H1 (cell line): ENCODE data around the gene SCNN1G. TPM values are rescaled to one million over a fixed set of nuclear protein-coding genes. Genes with fewer than 3 reads are reported as not detected.

Experiments
- CTCF ChIA-PET: fragments of 300-600 bp; sonication (Branson Sonifier 250); formaldehyde crosslinking; loops from one replicate; lab custom pipeline; 2021; ENCODE audit not compliant: partially characterized antibody; lab: Charles Lee
- POLR2A ChIA-PET: fragments of 300-600 bp; sonication (Branson Sonifier 250); formaldehyde crosslinking; loops from one replicate; lab custom pipeline; 2021; ENCODE audit warnings: inconsistent platforms; ENCODE audit not compliant: partially characterized antibody; lab: Charles Lee
- DNase-seq, 2 experiments: peaks; one replicate each; pipeline versions ENCODE4 v3.0.0 to v3.0.0-alpha.2; 2010 to 2022; ENCODE audit warnings: low spot score in 2 of 2, low read depth in 1 of 2, mixed read lengths in 1 of 2
- FAIRE-seq: peaks from 2 replicates; lab custom pipeline; 2011; peaks lifted over from hg19 to GRCh38; lab: Jason Lieb, UNC
- H2AFZ ChIP-seq: 2 replicates; pipeline ENCODE4 v1.8.1; 2012; ENCODE audit warnings: low read length, inconsistent platforms
- H2AK5ac ChIP-seq: 2 replicates; pipeline ENCODE4 v1.6.1; 2013; ENCODE audit warnings: low read depth, low read length
- H2BK120ac ChIP-seq: replicated peaks from 2 replicates; pipeline ENCODE3; 2013; ENCODE audit warnings: low read depth, low read length, inconsistent platforms
- H2BK12ac ChIP-seq: 2 replicates; pipeline ENCODE4 v1.6.1; 2013; ENCODE audit warnings: low read depth, low read length
- H2BK15ac ChIP-seq: 2 replicates; pipeline ENCODE4 v1.6.1; 2013; ENCODE audit warnings: low read length
- H2BK20ac ChIP-seq: 2 replicates; pipeline ENCODE4 v1.6.1; 2013; ENCODE audit warnings: low read length
- H2BK5ac ChIP-seq: 2 replicates; pipeline ENCODE4 v1.6.1; 2013; ENCODE audit warnings: low read depth, low read length
- H3K14ac ChIP-seq: 2 replicates; pipeline ENCODE4 v1.6.1; 2013; ENCODE audit warnings: inconsistent platforms; ENCODE audit not compliant: insufficient read length
- H3K18ac ChIP-seq: 2 replicates; pipeline ENCODE4 v1.6.1; 2013; ENCODE audit warnings: low read length; ENCODE audit errors: extremely low read depth
- H3K23ac ChIP-seq: 2 replicates; pipeline ENCODE4 v1.6.1; 2013; ENCODE audit warnings: inconsistent platforms; ENCODE audit not compliant: insufficient read length
- H3K23me2 ChIP-seq: 2 replicates; pipeline ENCODE4 v1.6.1; 2013; ENCODE audit warnings: low read depth, low read length
- H3K27ac ChIP-seq: 2 replicates; pipeline ENCODE4 v1.6.1; 2011; ENCODE audit warnings: low read depth, low read length, inconsistent platforms
- H3K27me3 ChIP-seq, 4 experiments: replicated peaks in 1 of 4; 1 replicate in 1 of 4; 2 replicates in 3 of 4; pipeline versions ENCODE4 v1.6.1 to v1.8.1; 2011 to 2013; ENCODE audit warnings: low read length in 3 of 4, mild to moderate bottlenecking in 3 of 4, inconsistent platforms in 2 of 4, mixed read lengths in 2 of 4, moderate library complexity in 1 of 4; ENCODE audit not compliant: control insufficient read depth in 3 of 4, insufficient read depth in 3 of 4; ENCODE audit errors: extremely low read depth in 1 of 4
- H3K36me3 ChIP-seq, 4 experiments: 2 replicates each; pipeline versions ENCODE4 v1.6.1 to v1.8.1; 2011 to 2013; ENCODE audit warnings: mild to moderate bottlenecking in 4 of 4, low read length in 3 of 4, moderate library complexity in 2 of 4, control low read depth in 1 of 4, inconsistent platforms in 1 of 4; ENCODE audit not compliant: insufficient read depth in 4 of 4, control insufficient read depth in 2 of 4
- H3K4ac ChIP-seq: replicated peaks from 2 replicates; pipeline ENCODE3; 2013; ENCODE audit warnings: low read length, low read depth, mixed read lengths, inconsistent platforms; ENCODE audit not compliant: insufficient read length
- H3K4me1 ChIP-seq, 4 experiments: replicated peaks in 1 of 4; 1 replicate in 1 of 4; 2 replicates in 3 of 4; pipeline versions ENCODE4 v1.6.1 to v1.8.1; 2011 to 2013; ENCODE audit warnings: low read length in 3 of 4, inconsistent platforms in 2 of 4, mixed read lengths in 1 of 4; ENCODE audit not compliant: insufficient read depth in 4 of 4, control insufficient read depth in 3 of 4
- H3K4me2 ChIP-seq, 2 experiments: 2 replicates each; pipeline versions ENCODE4 v1.6.1 to v1.8.1; 2011 to 2013; ENCODE audit warnings: low read depth in 2 of 2, low read length in 2 of 2, control low read depth in 1 of 2, inconsistent platforms in 1 of 2, mild to moderate bottlenecking in 1 of 2; ENCODE audit not compliant: insufficient read depth in 1 of 2
- H3K4me3 ChIP-seq, 4 experiments: fragments of 200-600, 300-600 bp in 1 of 4; sonication (generic), shearing (Covaris generic), sonication (Bioruptor Twin) in 1 of 4; 2 replicates each; pipeline versions ENCODE4 v1.5.1 to v1.8.1; 2011 to 2016; ENCODE audit warnings: low read length in 4 of 4, low read depth in 3 of 4, control low read depth in 2 of 4, inconsistent platforms in 2 of 4, mild to moderate bottlenecking in 2 of 4, mixed read lengths in 1 of 4, moderate library complexity in 1 of 4; ENCODE audit not compliant: insufficient read depth in 2 of 4; ENCODE audit errors: extremely low read depth in 1 of 4
- H3K56ac ChIP-seq: replicated peaks from 2 replicates; pipeline ENCODE3; 2013; ENCODE audit warnings: low read depth, mild to moderate bottlenecking, mixed read lengths, low read length, inconsistent platforms; ENCODE audit not compliant: insufficient read length
- H3K79me1 ChIP-seq: 2 replicates; pipeline ENCODE4 v1.6.1; 2013; ENCODE audit warnings: low read depth, low read length, control low read depth
- H3K79me2 ChIP-seq, 2 experiments: 2 replicates each; pipeline versions ENCODE4 v1.6.1 to v1.8.1; 2012 to 2013; ENCODE audit warnings: low read length in 2 of 2, mild to moderate bottlenecking in 2 of 2, inconsistent platforms in 1 of 2; ENCODE audit not compliant: insufficient read depth in 2 of 2, control insufficient read depth in 1 of 2
- H3K9ac ChIP-seq, 4 experiments: replicated peaks in 1 of 4; 1 replicate in 1 of 4; 2 replicates in 3 of 4; pipeline versions ENCODE4 v1.6.1 to v1.8.1; 2011 to 2013; ENCODE audit warnings: low read depth in 3 of 4, low read length in 3 of 4, control low read depth in 2 of 4, mild to moderate bottlenecking in 2 of 4, moderate library complexity in 2 of 4, inconsistent platforms in 1 of 4; ENCODE audit errors: extremely low read depth in 1 of 4
- H3K9me3 ChIP-seq, 2 experiments: 2 replicates each; pipeline versions ENCODE4 v1.6.1 to v1.8.1; 2012 to 2013; ENCODE audit warnings: mild to moderate bottlenecking in 2 of 2, moderate library complexity in 2 of 2, control low read depth in 1 of 2, inconsistent platforms in 1 of 2, low read depth in 1 of 2, low read length in 1 of 2, mixed read lengths in 1 of 2; ENCODE audit not compliant: insufficient read depth in 2 of 2
- H4K20me1 ChIP-seq, 2 experiments: replicated peaks in 1 of 2; 2 replicates each; pipeline versions ENCODE3 to v1.8.1; 2011 to 2013; ENCODE audit warnings: inconsistent platforms in 2 of 2, low read length in 2 of 2, mild to moderate bottlenecking in 1 of 2; ENCODE audit not compliant: insufficient read depth in 2 of 2, control insufficient read depth in 1 of 2
- H4K5ac ChIP-seq: 2 replicates; pipeline ENCODE4 v1.6.1; 2013; ENCODE audit warnings: low read length, low read depth, mixed read lengths, inconsistent platforms; ENCODE audit not compliant: insufficient read length
- H4K8ac ChIP-seq: 2 replicates; pipeline ENCODE4 v1.8.0; 2013; ENCODE audit warnings: mild to moderate bottlenecking, moderate library complexity, low read length, inconsistent platforms; ENCODE audit not compliant: insufficient read depth; ENCODE audit errors: extremely low read depth
- H4K91ac ChIP-seq: replicated peaks from 2 replicates; pipeline ENCODE3; 2013; ENCODE audit warnings: low read length, mixed read lengths, inconsistent platforms; ENCODE audit not compliant: insufficient read length
- BACH1 ChIP-seq: IDR thresholded peaks from 2 replicates; pipeline ENCODE4 v1.6.1; 2012; ENCODE audit warnings: low read length, improper control_type of control experiment
- BCL11A ChIP-seq, 2 experiments: IDR thresholded peaks; one replicate each; pipeline ENCODE4 v1.6.1; 2011; ENCODE audit warnings: low read depth in 2 of 2, low read length in 2 of 2, mild to moderate bottlenecking in 2 of 2
- BRCA1 ChIP-seq: IDR thresholded peaks from 2 replicates; pipeline ENCODE4 v1.6.1; 2012; ENCODE audit warnings: low read depth, low read length, improper control_type of control experiment
- CTBP2 ChIP-seq: IDR thresholded peaks from 2 replicates; pipeline ENCODE4 v1.7.0; 2011; ENCODE audit warnings: borderline replicate concordance, mild to moderate bottlenecking, moderate library complexity, mixed read lengths, low read length; ENCODE audit not compliant: insufficient read depth, insufficient read length
- GTF2F1 ChIP-seq: IDR thresholded peaks from 2 replicates; pipeline ENCODE4 v1.6.1; 2012; ENCODE audit warnings: low read depth, low read length, improper control_type of control experiment, borderline replicate concordance
- HDAC2 ChIP-seq, 2 experiments: fragments of 300-600 bp in 1 of 2; sonication (generic) in 1 of 2; IDR thresholded peaks; 2 replicates each; pipeline ENCODE4 v1.6.1; 2011 to 2012; ENCODE audit warnings: low read depth in 2 of 2, low read length in 2 of 2, mild to moderate bottlenecking in 2 of 2, moderate library complexity in 2 of 2, borderline replicate concordance in 1 of 2, inconsistent platforms in 1 of 2
- JUN ChIP-seq: IDR thresholded peaks from 2 replicates; pipeline ENCODE4 v1.6.1; 2011; ENCODE audit warnings: low read depth, mild to moderate bottlenecking, improper control_type of control experiment, low read length
- NANOG ChIP-seq: IDR thresholded peaks from 2 replicates; pipeline ENCODE4 v1.6.1; 2011; ENCODE audit warnings: low read length, low read depth, mild to moderate bottlenecking, inconsistent platforms; ENCODE audit not compliant: insufficient read depth, poor library complexity, severe bottlenecking
- SIX5 ChIP-seq: IDR thresholded peaks from 2 replicates; pipeline ENCODE4 v1.6.1; 2011; ENCODE audit warnings: mild to moderate bottlenecking, low read depth, low read length
- SP4 ChIP-seq: IDR thresholded peaks from 2 replicates; pipeline ENCODE4 v1.6.1; 2012; ENCODE audit warnings: low read length, inconsistent platforms
- TAF7 ChIP-seq: optimal IDR thresholded peaks from 2 replicates; pipeline ENCODE3; 2011; ENCODE audit warnings: low read depth, mild to moderate bottlenecking, inconsistent platforms, low read length, moderate library complexity, borderline replicate concordance
- TBP ChIP-seq: IDR thresholded peaks from 2 replicates; pipeline ENCODE4 v1.6.1; 2011; ENCODE audit warnings: low read depth, low read length, improper control_type of control experiment
- TCF12 ChIP-seq: IDR thresholded peaks from 2 replicates; pipeline ENCODE4 v1.6.1; 2011; ENCODE audit warnings: low read depth, mild to moderate bottlenecking, low read length
- YY1 ChIP-seq: IDR thresholded peaks from 2 replicates; pipeline ENCODE4 v1.6.1; 2011; ENCODE audit warnings: low read depth, mild to moderate bottlenecking, low read length
- WGBS, 2 experiments: shearing (Covaris generic) in 1 of 2; methylation state at CpG; one replicate each; pipeline versions ENCODE4 v1.1.6 to v1.1.7; 2013 to 2015; ENCODE audit warnings: low lambda C conversion rate in 2 of 2, mixed read lengths in 2 of 2, inconsistent platforms in 1 of 2, low coverage in 1 of 2, missing lambda C conversion rate in 1 of 2; ENCODE audit not compliant: insufficient replicate concordance in 2 of 2, insufficient coverage in 1 of 2, insufficient read length in 1 of 2; ENCODE audit errors: extremely low coverage in 1 of 2, missing lambda C conversion rate in 1 of 2; 5-methylcytosine and 5-hydroxymethylcytosine counted together
- polyA plus RNA-seq, 7 experiments: library from polyadenylated mRNA; depleted of rRNA in 3 of 7; stranded (reverse) in 5 of 7; unstranded in 2 of 7; fragments of >200 nt in 5 of 7; fragments of 200-250 nt in 2 of 7; gene quantifications; 1 replicate in 5 of 7; 2 replicates in 1 of 7; 4 replicates in 1 of 7; pipeline versions ENCODE4 v1.2.1 to v1.2.3, GENCODE V29; 2011 to 2013; ENCODE audit warnings: missing spikeins in 2 of 7, mixed read lengths in 2 of 7
- total RNA-seq: library from RNA; stranded (reverse); fragmentation: NEBNext Ultra II Directional; extraction: Animal tissue kit (Norgen Biotek cat#: 25700); gene quantifications from 2 replicates; pipeline ENCODE4 v1.2.1, GENCODE V29; 2021
- TF ChIP-seq, protein P1 (sequence below): IDR thresholded peaks from 2 replicates; pipeline ENCODE4 v1.6.1; 2012; ENCODE audit warnings: inconsistent platforms

Gene SCNN1G
- total and polyA plus RNA-seq, 2 of the 8 experiments (the other 6 are each of a cell fraction or from before 2014, with no cell fraction given) = 0.73 to 1.1 TPM

DNA sequence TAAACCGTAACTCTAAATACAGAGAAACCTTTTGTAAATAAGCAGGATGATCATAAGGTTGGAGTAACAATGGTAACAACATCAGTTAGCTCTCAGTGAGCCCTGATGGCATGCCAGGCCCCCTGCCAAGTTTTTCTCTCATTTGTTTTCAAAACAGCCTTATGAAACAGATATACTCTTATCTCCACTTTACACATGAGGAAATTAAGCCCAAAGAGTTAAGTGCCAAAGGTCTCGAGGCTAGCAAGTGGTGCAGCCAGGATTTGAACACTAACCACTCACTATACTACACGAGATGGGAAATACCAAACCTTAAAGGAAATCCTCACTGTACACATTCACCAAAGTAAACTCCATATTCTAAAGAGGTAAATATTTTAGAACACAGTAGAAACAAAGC is 48.3 kb upstream of the SCNN1G start:
- Histone ChIP-seq H3K4me2 (no peak overlapping the region), H3K9me3 (no peaks in the 10 kb centered on the region; a peak in 1 of 4 replicates), H2BK15ac (no peak overlapping the region), H3K56ac (no peak overlapping the region), H4K91ac (no peak overlapping the region), H3K9ac (no peak overlapping the region), H3K23ac (no peak overlapping the region), H2BK120ac (no peak overlapping the region), H3K4ac (no peak overlapping the region), H4K20me1 (peaks cover 0 to 9% of the 10 kb centered on the region in 2 experiments), H3K36me3 (no peaks in the 10 kb centered on the region), H3K4me3 (no peak overlapping the region), H4K8ac (no peak overlapping the region), H2BK5ac (no peak overlapping the region), H2BK12ac (no peak overlapping the region), H4K5ac (no peak overlapping the region), H3K27ac (no peak overlapping the region), H3K27me3 (no peaks in the 10 kb centered on the region), H2AK5ac (no peak overlapping the region), H3K14ac (no peak overlapping the region), H2BK20ac (no peak overlapping the region), H3K4me1 (peaks cover 0 to 11% (median 4%) of the 10 kb centered on the region in 4 experiments; a peak in 5 of 7 replicates), H3K79me1 (peaks cover 5% of the 10 kb centered on the region), H3K79me2 (peaks cover 0 to 98% of the 10 kb centered on the region in 2 experiments; a peak in 3 of 4 replicates), H2AFZ (no peak overlapping the region), H3K23me2 (no peaks in the 10 kb centered on the region), H3K18ac (no peak overlapping the region)
- POLR2A ChIA-PET = no interaction called here
- FAIRE-seq (no peak), DNase-seq (no peak)
- CTCF ChIA-PET = interaction anchor here (1.0 kb wide), 1 partner anchor 34 kb away, joined by 3 read pairs; no protein-coding TSS in a partner anchor
- WGBS, 2 experiments = 73% methylated on average over 3 of the region's 3 CpGs; no CpG with 5 or more reads in 1 of the 2 experiments
- no peak for TF ChIP-seq TAF7
- TF ChIP-seq SIX5 = no peak
- no peak for TF ChIP-seq BRCA1
- TF ChIP-seq JUN = no peak
- no peak for TF ChIP-seq TBP
- TF ChIP-seq TCF12 = no peak
- no peak for TF ChIP-seq CTBP2
- no peak for TF ChIP-seq NANOG
- no peak for TF ChIP-seq BACH1
- no peak for TF ChIP-seq YY1
- TF ChIP-seq, protein P1, sequence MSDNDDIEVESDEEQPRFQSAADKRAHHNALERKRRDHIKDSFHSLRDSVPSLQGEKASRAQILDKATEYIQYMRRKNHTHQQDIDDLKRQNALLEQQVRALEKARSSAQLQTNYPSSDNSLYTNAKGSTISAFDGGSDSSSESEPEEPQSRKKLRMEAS = no peak
- TF ChIP-seq SP4 = no peak
- no peak for TF ChIP-seq HDAC2 (IDR thresholded peaks at IDR 0.05; ENCODE audit: borderline replicate concordance in 1 of 2, low read depth in 2 of 2, low read length in 2 of 2)
- TF ChIP-seq GTF2F1 = no peak
- no peak for TF ChIP-seq BCL11A (IDR thresholded peaks at IDR 0.05; ENCODE audit: low read depth in 2 of 2, low read length in 2 of 2)
